H1 (cell line): ENCODE results near the gene AGO3. TPM values are rescaled to one million over a fixed set of nuclear protein-coding genes. Genes with fewer than 3 reads are reported as not detected.

Source experiments
- CTCF ChIA-PET: fragments of 300-600 bp; sonication (Branson Sonifier 250); formaldehyde crosslinking; loops from one replicate; lab custom pipeline; 2021; ENCODE audit not compliant: partially characterized antibody; lab: Charles Lee
- POLR2A ChIA-PET: fragments of 300-600 bp; sonication (Branson Sonifier 250); formaldehyde crosslinking; loops from one replicate; lab custom pipeline; 2021; ENCODE audit warnings: inconsistent platforms; ENCODE audit not compliant: partially characterized antibody; lab: Charles Lee
- DNase-seq, 2 experiments: peaks; one replicate each; pipeline versions ENCODE4 v3.0.0 to v3.0.0-alpha.2; 2010 to 2022; ENCODE audit warnings: low spot score in 2 of 2, low read depth in 1 of 2, mixed read lengths in 1 of 2
- FAIRE-seq: peaks from 2 replicates; lab custom pipeline; 2011; peaks lifted over from hg19 to GRCh38; lab: Jason Lieb, UNC
- H2AFZ ChIP-seq: 2 replicates; pipeline ENCODE4 v1.8.1; 2012; ENCODE audit warnings: low read length, inconsistent platforms
- H2AK5ac ChIP-seq: 2 replicates; pipeline ENCODE4 v1.6.1; 2013; ENCODE audit warnings: low read depth, low read length
- H2BK120ac ChIP-seq: replicated peaks from 2 replicates; pipeline ENCODE3; 2013; ENCODE audit warnings: low read depth, low read length, inconsistent platforms
- H2BK12ac ChIP-seq: 2 replicates; pipeline ENCODE4 v1.6.1; 2013; ENCODE audit warnings: low read depth, low read length
- H2BK15ac ChIP-seq: 2 replicates; pipeline ENCODE4 v1.6.1; 2013; ENCODE audit warnings: low read length
- H2BK20ac ChIP-seq: 2 replicates; pipeline ENCODE4 v1.6.1; 2013; ENCODE audit warnings: low read length
- H2BK5ac ChIP-seq: 2 replicates; pipeline ENCODE4 v1.6.1; 2013; ENCODE audit warnings: low read depth, low read length
- H3K14ac ChIP-seq: 2 replicates; pipeline ENCODE4 v1.6.1; 2013; ENCODE audit warnings: inconsistent platforms; ENCODE audit not compliant: insufficient read length
- H3K18ac ChIP-seq: 2 replicates; pipeline ENCODE4 v1.6.1; 2013; ENCODE audit warnings: low read length; ENCODE audit errors: extremely low read depth
- H3K23ac ChIP-seq: 2 replicates; pipeline ENCODE4 v1.6.1; 2013; ENCODE audit warnings: inconsistent platforms; ENCODE audit not compliant: insufficient read length
- H3K23me2 ChIP-seq: 2 replicates; pipeline ENCODE4 v1.6.1; 2013; ENCODE audit warnings: low read depth, low read length
- H3K27ac ChIP-seq: 2 replicates; pipeline ENCODE4 v1.6.1; 2011; ENCODE audit warnings: low read depth, low read length, inconsistent platforms
- H3K27me3 ChIP-seq, 4 experiments: replicated peaks in 1 of 4; 1 replicate in 1 of 4; 2 replicates in 3 of 4; pipeline versions ENCODE4 v1.6.1 to v1.8.1; 2011 to 2013; ENCODE audit warnings: low read length in 3 of 4, mild to moderate bottlenecking in 3 of 4, inconsistent platforms in 2 of 4, mixed read lengths in 2 of 4, moderate library complexity in 1 of 4; ENCODE audit not compliant: control insufficient read depth in 3 of 4, insufficient read depth in 3 of 4; ENCODE audit errors: extremely low read depth in 1 of 4
- H3K36me3 ChIP-seq, 4 experiments: 2 replicates each; pipeline versions ENCODE4 v1.6.1 to v1.8.1; 2011 to 2013; ENCODE audit warnings: mild to moderate bottlenecking in 4 of 4, low read length in 3 of 4, moderate library complexity in 2 of 4, control low read depth in 1 of 4, inconsistent platforms in 1 of 4; ENCODE audit not compliant: insufficient read depth in 4 of 4, control insufficient read depth in 2 of 4
- H3K4ac ChIP-seq: replicated peaks from 2 replicates; pipeline ENCODE3; 2013; ENCODE audit warnings: low read length, low read depth, mixed read lengths, inconsistent platforms; ENCODE audit not compliant: insufficient read length
- H3K4me1 ChIP-seq, 4 experiments: replicated peaks in 1 of 4; 1 replicate in 1 of 4; 2 replicates in 3 of 4; pipeline versions ENCODE4 v1.6.1 to v1.8.1; 2011 to 2013; ENCODE audit warnings: low read length in 3 of 4, inconsistent platforms in 2 of 4, mixed read lengths in 1 of 4; ENCODE audit not compliant: insufficient read depth in 4 of 4, control insufficient read depth in 3 of 4
- H3K4me2 ChIP-seq, 2 experiments: 2 replicates each; pipeline versions ENCODE4 v1.6.1 to v1.8.1; 2011 to 2013; ENCODE audit warnings: low read depth in 2 of 2, low read length in 2 of 2, control low read depth in 1 of 2, inconsistent platforms in 1 of 2, mild to moderate bottlenecking in 1 of 2; ENCODE audit not compliant: insufficient read depth in 1 of 2
- H3K4me3 ChIP-seq, 4 experiments: fragments of 200-600, 300-600 bp in 1 of 4; sonication (generic), shearing (Covaris generic), sonication (Bioruptor Twin) in 1 of 4; 2 replicates each; pipeline versions ENCODE4 v1.5.1 to v1.8.1; 2011 to 2016; ENCODE audit warnings: low read length in 4 of 4, low read depth in 3 of 4, control low read depth in 2 of 4, inconsistent platforms in 2 of 4, mild to moderate bottlenecking in 2 of 4, mixed read lengths in 1 of 4, moderate library complexity in 1 of 4; ENCODE audit not compliant: insufficient read depth in 2 of 4; ENCODE audit errors: extremely low read depth in 1 of 4
- H3K56ac ChIP-seq: replicated peaks from 2 replicates; pipeline ENCODE3; 2013; ENCODE audit warnings: low read depth, mild to moderate bottlenecking, mixed read lengths, low read length, inconsistent platforms; ENCODE audit not compliant: insufficient read length
- H3K79me1 ChIP-seq: 2 replicates; pipeline ENCODE4 v1.6.1; 2013; ENCODE audit warnings: low read depth, low read length, control low read depth
- H3K79me2 ChIP-seq, 2 experiments: 2 replicates each; pipeline versions ENCODE4 v1.6.1 to v1.8.1; 2012 to 2013; ENCODE audit warnings: low read length in 2 of 2, mild to moderate bottlenecking in 2 of 2, inconsistent platforms in 1 of 2; ENCODE audit not compliant: insufficient read depth in 2 of 2, control insufficient read depth in 1 of 2
- H3K9ac ChIP-seq, 4 experiments: replicated peaks in 1 of 4; 1 replicate in 1 of 4; 2 replicates in 3 of 4; pipeline versions ENCODE4 v1.6.1 to v1.8.1; 2011 to 2013; ENCODE audit warnings: low read depth in 3 of 4, low read length in 3 of 4, control low read depth in 2 of 4, mild to moderate bottlenecking in 2 of 4, moderate library complexity in 2 of 4, inconsistent platforms in 1 of 4; ENCODE audit errors: extremely low read depth in 1 of 4
- H3K9me3 ChIP-seq, 2 experiments: 2 replicates each; pipeline versions ENCODE4 v1.6.1 to v1.8.1; 2012 to 2013; ENCODE audit warnings: mild to moderate bottlenecking in 2 of 2, moderate library complexity in 2 of 2, control low read depth in 1 of 2, inconsistent platforms in 1 of 2, low read depth in 1 of 2, low read length in 1 of 2, mixed read lengths in 1 of 2; ENCODE audit not compliant: insufficient read depth in 2 of 2
- H4K20me1 ChIP-seq, 2 experiments: replicated peaks in 1 of 2; 2 replicates each; pipeline versions ENCODE3 to v1.8.1; 2011 to 2013; ENCODE audit warnings: inconsistent platforms in 2 of 2, low read length in 2 of 2, mild to moderate bottlenecking in 1 of 2; ENCODE audit not compliant: insufficient read depth in 2 of 2, control insufficient read depth in 1 of 2
- H4K5ac ChIP-seq: 2 replicates; pipeline ENCODE4 v1.6.1; 2013; ENCODE audit warnings: low read length, low read depth, mixed read lengths, inconsistent platforms; ENCODE audit not compliant: insufficient read length
- H4K8ac ChIP-seq: 2 replicates; pipeline ENCODE4 v1.8.0; 2013; ENCODE audit warnings: mild to moderate bottlenecking, moderate library complexity, low read length, inconsistent platforms; ENCODE audit not compliant: insufficient read depth; ENCODE audit errors: extremely low read depth
- H4K91ac ChIP-seq: replicated peaks from 2 replicates; pipeline ENCODE3; 2013; ENCODE audit warnings: low read length, mixed read lengths, inconsistent platforms; ENCODE audit not compliant: insufficient read length
- CBX5 ChIP-seq: fragments of 300-800, 300-1000 bp; sonication (generic); IDR thresholded peaks from 2 replicates; pipeline ENCODE4 v1.7.1; 2016; ENCODE audit warnings: antibody characterized with exemption, low read length, low read depth
- GABPA ChIP-seq: IDR thresholded peaks from 2 replicates; pipeline ENCODE4 v1.6.1; 2011; ENCODE audit warnings: mild to moderate bottlenecking, low read length, moderate library complexity, borderline replicate concordance; ENCODE audit not compliant: insufficient read depth
- GTF2F1 ChIP-seq: IDR thresholded peaks from 2 replicates; pipeline ENCODE4 v1.6.1; 2012; ENCODE audit warnings: low read depth, low read length, improper control_type of control experiment, borderline replicate concordance
- NANOG ChIP-seq: IDR thresholded peaks from 2 replicates; pipeline ENCODE4 v1.6.1; 2011; ENCODE audit warnings: low read length, low read depth, mild to moderate bottlenecking, inconsistent platforms; ENCODE audit not compliant: insufficient read depth, poor library complexity, severe bottlenecking
- PHF8 ChIP-seq: fragments of 200-600 bp; sonication (generic); conservative IDR thresholded peaks from 2 replicates; pipeline ENCODE4 v1.7.1; 2012; ENCODE audit warnings: low read depth, mild to moderate bottlenecking, inconsistent platforms, low read length, moderate library complexity
- POLR2AphosphoS5 ChIP-seq: IDR thresholded peaks from 2 replicates; pipeline ENCODE4 v1.6.1; 2011; ENCODE audit warnings: low read depth, low read length
- POU5F1 ChIP-seq: IDR thresholded peaks from 2 replicates; pipeline ENCODE4 v1.6.1; 2011; ENCODE audit warnings: low read depth, mild to moderate bottlenecking, low read length, moderate library complexity
- RAD21 ChIP-seq, 2 experiments: IDR thresholded peaks in 1 of 2; conservative IDR thresholded peaks in 1 of 2; 2 replicates each; pipeline ENCODE4 v1.6.1; 2011; ENCODE audit warnings: low read depth in 2 of 2, low read length in 2 of 2, improper control_type of control experiment in 1 of 2, inconsistent platforms in 1 of 2, mild to moderate bottlenecking in 1 of 2, moderate library complexity in 1 of 2
- RFX5 ChIP-seq: IDR thresholded peaks from 2 replicates; pipeline ENCODE4 v1.6.1; 2011; ENCODE audit warnings: low read depth, low read length, improper control_type of control experiment, borderline replicate concordance
- SP4 ChIP-seq: IDR thresholded peaks from 2 replicates; pipeline ENCODE4 v1.6.1; 2012; ENCODE audit warnings: low read length, inconsistent platforms
- SRF ChIP-seq: IDR thresholded peaks from 2 replicates; pipeline ENCODE4 v1.6.1; 2011; ENCODE audit warnings: mild to moderate bottlenecking, low read depth, low read length, moderate library complexity
- TAF1 ChIP-seq: IDR thresholded peaks from 2 replicates; pipeline ENCODE4 v1.6.1; 2011; ENCODE audit warnings: mild to moderate bottlenecking, low read depth, low read length
- TBP ChIP-seq: IDR thresholded peaks from 2 replicates; pipeline ENCODE4 v1.6.1; 2011; ENCODE audit warnings: low read depth, low read length, improper control_type of control experiment
- WGBS, 2 experiments: shearing (Covaris generic) in 1 of 2; methylation state at CpG; one replicate each; pipeline versions ENCODE4 v1.1.6 to v1.1.7; 2013 to 2015; ENCODE audit warnings: low lambda C conversion rate in 2 of 2, mixed read lengths in 2 of 2, inconsistent platforms in 1 of 2, low coverage in 1 of 2, missing lambda C conversion rate in 1 of 2; ENCODE audit not compliant: insufficient replicate concordance in 2 of 2, insufficient coverage in 1 of 2, insufficient read length in 1 of 2; ENCODE audit errors: extremely low coverage in 1 of 2, missing lambda C conversion rate in 1 of 2; 5-methylcytosine and 5-hydroxymethylcytosine counted together
- polyA plus RNA-seq, 7 experiments: library from polyadenylated mRNA; depleted of rRNA in 3 of 7; stranded (reverse) in 5 of 7; unstranded in 2 of 7; fragments of >200 nt in 5 of 7; fragments of 200-250 nt in 2 of 7; gene quantifications; 1 replicate in 5 of 7; 2 replicates in 1 of 7; 4 replicates in 1 of 7; pipeline versions ENCODE4 v1.2.1 to v1.2.3, GENCODE V29; 2011 to 2013; ENCODE audit warnings: missing spikeins in 2 of 7, mixed read lengths in 2 of 7
- total RNA-seq: library from RNA; stranded (reverse); fragmentation: NEBNext Ultra II Directional; extraction: Animal tissue kit (Norgen Biotek cat#: 25700); gene quantifications from 2 replicates; pipeline ENCODE4 v1.2.1, GENCODE V29; 2021
- TF ChIP-seq, protein P1 (sequence below): IDR thresholded peaks from 2 replicates; pipeline ENCODE4 v1.6.1; 2012; ENCODE audit warnings: inconsistent platforms

The AGO3 gene
- total and polyA plus RNA-seq, 2 of the 8 experiments (the other 6 are each of a cell fraction or from before 2014, with no cell fraction given) = 10.7 to 26.4 TPM

GRCh38 chr1:36055706-36056105, 124.8 kb downstream of the AGO3 start:
- 93% methylated on average over 5 of the region's 5 CpGs; no CpG with 5 or more reads in 1 of the 2 experiments for WGBS, 2 experiments
- no peak for DNase-seq
- Histone ChIP-seq H2BK120ac (no peak overlapping the region), H3K9ac (no peak overlapping the region), H4K5ac (no peak overlapping the region), H2BK12ac (no peak overlapping the region), H3K27ac (no peak overlapping the region), H4K91ac (no peak overlapping the region), H2BK20ac (no peak overlapping the region), H3K4me2 (no peak overlapping the region), H3K4me3 (no peak overlapping the region), H3K56ac (no peak overlapping the region), H3K18ac (no peak overlapping the region), H3K9me3 (no peaks in the 10 kb centered on the region), H3K14ac (no peak overlapping the region), H4K20me1 (no peaks in the 10 kb centered on the region), H4K8ac (no peak overlapping the region), H3K36me3 (peaks cover 0 to 5% (median 1%) of the 10 kb centered on the region in 4 experiments; a peak in 1 of 8 replicates), H2AFZ (no peak overlapping the region), H2AK5ac (no peak overlapping the region), H3K23ac (no peak overlapping the region), H3K79me1 (no peaks in the 10 kb centered on the region), H3K27me3 (no peaks in the 10 kb centered on the region), H3K23me2 (no peaks in the 10 kb centered on the region), H2BK5ac (no peak overlapping the region), H3K4me1 (no peaks in the 10 kb centered on the region), H3K4ac (no peak overlapping the region), H2BK15ac (no peak overlapping the region), H3K79me2 (no peaks in the 10 kb centered on the region)
- CTCF ChIA-PET = no interaction called here
- FAIRE-seq = peak; percentile 42
- POLR2A ChIA-PET = no interaction called here
- TF ChIP-seq PHF8 (no peak), RFX5 (no peak), CBX5 (no peak), NANOG (no peak), POU5F1 (no peak), TAF1 (no peak), SP4 (no peak), SRF (no peak), POLR2AphosphoS5 (no peak), GABPA (no peak), TBP (no peak), GTF2F1 (no peak), RAD21 (IDR thresholded peaks at IDR 0.05 in 1 of 2, conservative IDR thresholded peaks at IDR 0.05 in 1 of 2; ENCODE audit: low read depth in 2 of 2, low read length in 2 of 2) (no peak)
- TF ChIP-seq, protein P1, sequence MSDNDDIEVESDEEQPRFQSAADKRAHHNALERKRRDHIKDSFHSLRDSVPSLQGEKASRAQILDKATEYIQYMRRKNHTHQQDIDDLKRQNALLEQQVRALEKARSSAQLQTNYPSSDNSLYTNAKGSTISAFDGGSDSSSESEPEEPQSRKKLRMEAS = no peak
- TF ChIP-seq, all 59 proteins: peak for 0
